AG04450 (cell line): ENCODE results near the gene DNAJC15. TPM values are rescaled to one million over a fixed set of nuclear protein-coding genes. Genes with fewer than 3 reads are reported as not detected.

Experiments used
- CTCF ChIA-PET: fragments of 300-600, 350-600 bp; formaldehyde crosslinking; extraction: SDS; loops from one replicate; lab custom pipeline; 2022; ENCODE audit warnings: antibody characterized with exemption, inconsistent platforms; lab: Charles Lee
- POLR2A ChIA-PET: fragments of 350-600 bp; formaldehyde crosslinking; extraction: SDS; loops from one replicate; lab custom pipeline; 2021; ENCODE audit warnings: antibody characterized with exemption, inconsistent platforms; lab: Yijun Ruan, JAX
- DNase-seq: peaks from one replicate; pipeline ENCODE4 v3.0.0-alpha.2; 2011; ENCODE audit warnings: low read depth, low spot score
- H3K27ac ChIP-seq: one replicate; pipeline ENCODE4 v1.5.1; 2012; ENCODE audit warnings: low read depth, low read length, control low read depth
- H3K27me3 ChIP-seq: one replicate; pipeline ENCODE4 v1.6.0; 2012; ENCODE audit warnings: low read length; ENCODE audit not compliant: control insufficient read depth, insufficient read depth
- H3K4me3 ChIP-seq: 2 replicates; pipeline ENCODE4 v1.5.1; 2011; ENCODE audit warnings: mild to moderate bottlenecking, low read depth, low read length, control low read depth
- H3K9me3 ChIP-seq: 2 replicates; pipeline ENCODE4 v1.5.1; 2012; ENCODE audit warnings: low read length; ENCODE audit not compliant: control insufficient read depth, insufficient read depth
- CTCF ChIP-seq: IDR thresholded peaks from 2 replicates; pipeline ENCODE4 v1.5.1; 2011; ENCODE audit warnings: low read depth, low read length, control low read depth, inconsistent platforms
- polyA plus RNA-seq: library from polyadenylated mRNA; depleted of rRNA; stranded (reverse); fragments of >200 nt; gene quantifications from 2 replicates; pipeline ENCODE4 v1.2.3, GENCODE V29; 2011

DNAJC15 gene
- polyA plus RNA-seq, 1 experiment = 48.6 TPM

- CTCF ChIA-PET = no interaction called here
- no peak overlapping the region for H3K27ac ChIP-seq
- POLR2A ChIA-PET = no interaction called here
- H3K9me3 ChIP-seq = no peaks in the 10 kb centered on the region
- H3K4me3 ChIP-seq = no peak overlapping the region
- peaks cover 2% of the 10 kb centered on the region for H3K27me3 ChIP-seq
- DNase-seq = no peak
- no peak for TF ChIP-seq CTCF
Measured at GRCh38 chr13:43126420-43126819, 103.0 kb downstream of the DNAJC15 start.

GRCh38 chr13:43127103-43127798, 103.9 kb downstream of the DNAJC15 start:
- Histone ChIP-seq H3K27ac (no peak overlapping the region), H3K9me3 (no peaks in the 10 kb centered on the region), H3K27me3 (peaks cover 2% of the 10 kb centered on the region), H3K4me3 (no peak overlapping the region)
- DNase-seq = no peak
- no peak for TF ChIP-seq CTCF
- POLR2A ChIA-PET = no interaction called here
- CTCF ChIA-PET = no interaction called here

GRCh38 chr13:43127827-43128226, 104.4 kb downstream of the DNAJC15 start:
- Histone ChIP-seq H3K4me3 (no peak overlapping the region), H3K27me3 (peaks cover 2% of the 10 kb centered on the region), H3K27ac (no peak overlapping the region), H3K9me3 (no peaks in the 10 kb centered on the region)
- POLR2A ChIA-PET = no interaction called here
- CTCF ChIA-PET = no interaction called here
- DNase-seq = no peak
- TF ChIP-seq CTCF = no peak

GRCh38 chr13:43128504-43128961, 105.1 kb downstream of the DNAJC15 start:
- no peak for DNase-seq
- ChIA-PET CTCF (no interaction called here), POLR2A (no interaction called here)
- H3K9me3 ChIP-seq = no peaks in the 10 kb centered on the region
- H3K4me3 ChIP-seq = no peak overlapping the region
- peaks cover 2% of the 10 kb centered on the region for H3K27me3 ChIP-seq
- TF ChIP-seq CTCF = no peak
- no peak overlapping the region for H3K27ac ChIP-seq

- ChIA-PET CTCF (no interaction called here), POLR2A (no interaction called here)
- no peak overlapping the region for H3K27ac ChIP-seq
- no peak overlapping the region for H3K4me3 ChIP-seq
- H3K9me3 ChIP-seq = no peaks in the 10 kb centered on the region
- no peak for DNase-seq
- H3K27me3 ChIP-seq = peaks cover 2% of the 10 kb centered on the region
- no peak for TF ChIP-seq CTCF
Measured at GRCh38 chr13:43129066-43129465, 105.7 kb downstream of the DNAJC15 start.
